ENCODE measurements around the gene LHFPL3. TPM values are rescaled to one million over a fixed set of nuclear protein-coding genes. Genes with fewer than 3 reads are reported as not detected.

Gene LHFPL3
- polyA plus RNA-seq, 1 of the 3 experiments (the other 2 are of a cell fraction), result not detected

DNA sequence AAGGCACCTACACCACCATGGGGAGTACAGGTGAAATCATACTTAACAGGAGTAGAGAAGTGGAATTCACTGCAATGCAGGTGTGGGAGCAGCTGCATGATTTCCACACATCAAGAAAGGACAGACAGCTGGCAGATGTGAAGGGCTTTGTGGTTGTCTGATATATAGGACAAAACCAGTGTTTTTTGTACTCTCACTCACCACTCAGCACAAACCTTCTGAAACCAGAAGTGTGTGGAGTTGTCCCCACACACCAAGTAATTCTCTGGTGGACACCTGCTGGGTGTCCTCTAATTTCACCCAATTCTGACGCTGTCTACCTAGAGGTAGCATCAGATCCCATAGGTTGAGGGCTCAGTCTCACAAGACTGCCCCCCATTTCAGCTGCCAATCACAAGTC is 357.9 kb downstream of the LHFPL3 start (continued):
- TF ChIP-seq EZH2phosphoT487 (IDR thresholded peaks at IDR 0.05; ENCODE audit: borderline replicate concordance, low read depth) (no peak), TCF12 (IDR thresholded peaks at IDR 0.05) (no peak)
- TF ChIP-seq, protein P1, sequence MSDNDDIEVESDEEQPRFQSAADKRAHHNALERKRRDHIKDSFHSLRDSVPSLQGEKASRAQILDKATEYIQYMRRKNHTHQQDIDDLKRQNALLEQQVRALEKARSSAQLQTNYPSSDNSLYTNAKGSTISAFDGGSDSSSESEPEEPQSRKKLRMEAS (IDR thresholded peaks at IDR 0.05; ENCODE audit: low read depth), result no peak
- TF ChIP-seq, protein P2, sequence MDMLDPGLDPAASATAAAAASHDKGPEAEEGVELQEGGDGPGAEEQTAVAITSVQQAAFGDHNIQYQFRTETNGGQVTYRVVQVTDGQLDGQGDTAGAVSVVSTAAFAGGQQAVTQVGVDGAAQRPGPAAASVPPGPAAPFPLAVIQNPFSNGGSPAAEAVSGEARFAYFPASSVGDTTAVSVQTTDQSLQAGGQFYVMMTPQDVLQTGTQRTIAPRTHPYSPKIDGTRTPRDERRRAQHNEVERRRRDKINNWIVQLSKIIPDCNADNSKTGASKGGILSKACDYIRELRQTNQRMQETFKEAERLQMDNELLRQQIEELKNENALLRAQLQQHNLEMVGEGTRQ (IDR thresholded peaks at IDR 0.05; ENCODE audit: borderline replicate concordance, low read depth, low read length), result no peak

DNA sequence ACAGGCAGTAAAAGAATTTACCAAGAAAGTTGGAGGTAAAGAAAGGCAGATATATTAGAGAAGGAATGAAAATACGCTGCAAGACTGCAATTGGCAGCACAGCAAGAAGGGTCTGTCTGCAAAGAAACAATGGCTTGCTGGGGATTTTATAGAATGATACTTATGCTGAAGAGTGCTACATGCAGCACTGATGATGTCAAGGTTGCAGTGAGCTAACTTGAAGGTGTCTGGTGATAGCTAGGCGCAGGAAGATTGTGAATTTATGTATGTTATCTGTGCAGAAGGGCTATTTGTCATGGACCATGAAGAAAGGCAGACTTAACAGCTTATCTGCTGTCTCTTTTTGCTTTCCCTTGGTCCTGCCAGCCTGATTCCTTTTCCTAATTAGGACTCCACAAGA is 366.3 kb downstream of the LHFPL3 start:
- H3K4me1 ChIP-seq (ENCODE audit: control insufficient read depth in 1 of 2, insufficient read depth in 2 of 2, low read depth in 1 of 2, low read length in 1 of 2), result no peaks in the 10 kb centered on the region
- POLR2A ChIA-PET, result no interaction called here
- no peak for TF ChIP-seq GATA2 (CRISPR knock-in tag; IDR thresholded peaks at IDR 0.05)
- TF ChIP-seq, protein P3, sequence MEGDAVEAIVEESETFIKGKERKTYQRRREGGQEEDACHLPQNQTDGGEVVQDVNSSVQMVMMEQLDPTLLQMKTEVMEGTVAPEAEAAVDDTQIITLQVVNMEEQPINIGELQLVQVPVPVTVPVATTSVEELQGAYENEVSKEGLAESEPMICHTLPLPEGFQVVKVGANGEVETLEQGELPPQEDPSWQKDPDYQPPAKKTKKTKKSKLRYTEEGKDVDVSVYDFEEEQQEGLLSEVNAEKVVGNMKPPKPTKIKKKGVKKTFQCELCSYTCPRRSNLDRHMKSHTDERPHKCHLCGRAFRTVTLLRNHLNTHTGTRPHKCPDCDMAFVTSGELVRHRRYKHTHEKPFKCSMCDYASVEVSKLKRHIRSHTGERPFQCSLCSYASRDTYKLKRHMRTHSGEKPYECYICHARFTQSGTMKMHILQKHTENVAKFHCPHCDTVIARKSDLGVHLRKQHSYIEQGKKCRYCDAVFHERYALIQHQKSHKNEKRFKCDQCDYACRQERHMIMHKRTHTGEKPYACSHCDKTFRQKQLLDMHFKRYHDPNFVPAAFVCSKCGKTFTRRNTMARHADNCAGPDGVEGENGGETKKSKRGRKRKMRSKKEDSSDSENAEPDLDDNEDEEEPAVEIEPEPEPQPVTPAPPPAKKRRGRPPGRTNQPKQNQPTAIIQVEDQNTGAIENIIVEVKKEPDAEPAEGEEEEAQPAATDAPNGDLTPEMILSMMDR (IDR thresholded peaks at IDR 0.05), result no peak
- no peak for TF ChIP-seq NRF1 (IDR thresholded peaks at IDR 0.05; ENCODE audit: low read depth, low read length)

DNA sequence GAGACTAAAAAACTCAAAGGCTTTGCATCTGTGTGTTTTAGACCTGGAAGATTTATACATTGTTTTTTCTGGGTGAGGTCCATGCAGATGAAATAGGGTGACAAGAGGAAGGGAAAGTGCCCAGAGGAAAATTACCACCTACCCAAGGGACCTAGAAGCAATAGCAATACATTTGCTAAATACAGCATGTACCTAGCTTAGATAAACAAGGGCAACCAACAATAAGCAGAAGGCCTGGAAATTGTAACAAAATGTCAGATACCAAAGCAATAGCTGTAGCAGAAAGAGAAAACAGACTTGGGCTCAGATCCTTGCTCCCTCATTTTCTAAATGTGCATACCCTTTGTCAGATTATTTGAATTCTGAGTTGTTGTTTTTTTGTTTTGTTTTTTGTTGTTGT is 367.2 kb downstream of the LHFPL3 start:
- H3K4me2 ChIP-seq, result no peak overlapping the region
- no peaks in the 10 kb centered on the region for H3K27me3 ChIP-seq (ENCODE audit: insufficient read depth)
- H3K36me3 ChIP-seq (replicated peaks in 1 of 2; ENCODE audit: control insufficient read depth in 1 of 2, insufficient read depth in 2 of 2, low read length in 1 of 2), result no peaks in the 10 kb centered on the region
- H3K79me2 ChIP-seq (ENCODE audit: insufficient read depth), result no peaks in the 10 kb centered on the region
- TF ChIP-seq RAD21 (IDR thresholded peaks at IDR 0.05; ENCODE audit: low read length) (no peak), RXRA (IDR thresholded peaks at IDR 0.05; ENCODE audit: borderline replicate concordance, low read depth) (no peak), TCF12 (IDR thresholded peaks at IDR 0.05) (no peak), NRF1 (IDR thresholded peaks at IDR 0.05; ENCODE audit: low read depth, low read length) (no peak), NFIC (IDR thresholded peaks at IDR 0.05; ENCODE audit: borderline replicate concordance) (no peak), JUND (IDR thresholded peaks at IDR 0.05) (no peak), MEF2A (IDR thresholded peaks at IDR 0.05; ENCODE audit: borderline replicate concordance, low read depth) (no peak), FOXM1 (IDR thresholded peaks at IDR 0.05; ENCODE audit: low read depth) (no peak), CHD2 (IDR thresholded peaks at IDR 0.05; ENCODE audit: low read length, partially characterized antibody) (no peak), POLR2AphosphoS5 (IDR thresholded peaks at IDR 0.05; ENCODE audit: low read depth, low read length) (no peak)
- no peaks in the 10 kb centered on the region for H3F3A ChIP-seq (replicated peaks; ENCODE audit: insufficient read depth)
- no peak overlapping the region for H3K4me3 ChIP-seq (ENCODE audit: low read depth in 2 of 2, low read length in 1 of 2)
- no peak overlapping the region for H2AFZ ChIP-seq (ENCODE audit: low read depth)
- CTCF ChIA-PET, result no interaction called here
- no peaks in the 10 kb centered on the region for H3K4me1 ChIP-seq (ENCODE audit: control insufficient read depth in 1 of 2, insufficient read depth in 2 of 2, low read depth in 1 of 2, low read length in 1 of 2)
- H4K20me1 ChIP-seq (ENCODE audit: insufficient read depth), result no peaks in the 10 kb centered on the region
- POLR2A ChIA-PET, result no interaction called here
- no peak overlapping the region for H3K9ac ChIP-seq
- no peak overlapping the region for H3K27ac ChIP-seq (ENCODE audit: low read depth in 2 of 2, low read length in 1 of 2)
- H3K9me3 ChIP-seq, result no peaks in the 10 kb centered on the region
- H3K9me2 ChIP-seq, result no peaks in the 10 kb centered on the region
- DNase-seq, result no peak

More for the DNA sequence above, 366.3 kb downstream of the LHFPL3 start:
- H2AFZ ChIP-seq (ENCODE audit: low read depth), result no peak overlapping the region
- no peak overlapping the region for H3K27ac ChIP-seq (ENCODE audit: low read depth in 2 of 2, low read length in 1 of 2)
- no peak overlapping the region for H3K9ac ChIP-seq
- H3K36me3 ChIP-seq (replicated peaks in 1 of 2; ENCODE audit: control insufficient read depth in 1 of 2, insufficient read depth in 2 of 2, low read length in 1 of 2), result no peaks in the 10 kb centered on the region
- no peak for DNase-seq
- no peaks in the 10 kb centered on the region for H4K20me1 ChIP-seq (ENCODE audit: insufficient read depth)
- CTCF ChIA-PET, result interaction anchor here (1.4 kb wide), 2 partner anchors 28 to 47 kb away, joined by 3 to 6 read pairs; no protein-coding TSS in a partner anchor
- no peaks in the 10 kb centered on the region for H3K27me3 ChIP-seq (ENCODE audit: insufficient read depth)
- no peaks in the 10 kb centered on the region for H3K9me3 ChIP-seq
- H3K9me2 ChIP-seq, result no peaks in the 10 kb centered on the region
- no peak overlapping the region for H3K4me3 ChIP-seq (ENCODE audit: low read depth in 2 of 2, low read length in 1 of 2)
- no peaks in the 10 kb centered on the region for H3K79me2 ChIP-seq (ENCODE audit: insufficient read depth)
- no peak overlapping the region for H3K4me2 ChIP-seq
- no peaks in the 10 kb centered on the region for H3F3A ChIP-seq (replicated peaks; ENCODE audit: insufficient read depth)
- WGBS (ENCODE audit: low lambda C conversion rate), result 17% methylated on average over 2 of the region's 2 CpGs

All from SK-N-SH (cell line).